Endothelial cell of coronary artery (primary cell): ENCODE measurements around the gene SMIM10L2A. TPM values are rescaled to one million over a fixed set of nuclear protein-coding genes. Genes with fewer than 3 reads are reported as not detected.

Experiments
- total RNA-seq: library from RNA; depleted of rRNA; stranded (reverse); fragments of >200 nt; gene quantifications from 2 replicates; pipeline ENCODE4 v1.2.3, GENCODE V29; 2014

SMIM10L2A gene
- total RNA-seq: 0.38 and 0.54 TPM in 2 replicates

GRCh38 chrX:135421932-135422809 is at the start of gene SMIM10L2A:
Gene SMIM10L2A, plus strand, starts transcription at chrX:135421944. Its CDS starts 188 bp downstream, at chrX:135422132.

Other genes with a start within 250 kb of the SMIM10L2A start
- not detected in 2 replicates for gene ETDA, start 169.9 kb upstream of the SMIM10L2A start, total RNA-seq
- not detected in 2 replicates for gene ETDC, start 112.5 kb upstream of the SMIM10L2A start, total RNA-seq
- gene ZNF75D, start 77.8 kb upstream of the SMIM10L2A start, total RNA-seq: 7.4 and 8.1 TPM in 2 replicates
- 8.2 and 9.9 TPM in 2 replicates for gene ZNF449, start 77.1 kb upstream of the SMIM10L2A start, total RNA-seq
- 2.9 and 3.6 TPM in 2 replicates for gene INTS6L, start 98.7 kb downstream of the SMIM10L2A start, total RNA-seq